Measurements from ENCODE around the gene SLC23A2.

DNA sequence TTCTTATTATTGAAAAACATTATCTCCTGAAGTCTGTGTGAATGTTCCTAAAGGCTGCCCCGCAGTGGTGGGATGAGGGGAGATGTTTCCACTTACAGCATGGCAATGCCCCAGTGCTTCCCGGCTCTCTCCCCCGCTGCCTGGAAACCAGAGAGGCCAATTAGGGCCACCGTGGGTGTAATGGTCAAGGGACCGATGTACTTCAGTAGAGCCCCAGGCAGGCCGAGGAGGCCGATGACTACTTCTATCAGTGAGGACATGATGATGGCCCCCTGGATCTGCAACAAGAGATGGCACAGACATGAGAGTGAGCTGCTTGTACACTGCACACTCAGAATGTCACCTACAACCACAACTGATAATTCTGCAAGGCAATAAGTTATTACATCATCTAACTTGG, 117.8 kb downstream of the SLC23A2 start:
- no peak for TF ChIP-seq EP300 (IDR thresholded peaks at IDR 0.05)
- no peak for TF ChIP-seq POLR2A (IDR thresholded peaks at IDR 0.05)
- TF ChIP-seq, protein P1, sequence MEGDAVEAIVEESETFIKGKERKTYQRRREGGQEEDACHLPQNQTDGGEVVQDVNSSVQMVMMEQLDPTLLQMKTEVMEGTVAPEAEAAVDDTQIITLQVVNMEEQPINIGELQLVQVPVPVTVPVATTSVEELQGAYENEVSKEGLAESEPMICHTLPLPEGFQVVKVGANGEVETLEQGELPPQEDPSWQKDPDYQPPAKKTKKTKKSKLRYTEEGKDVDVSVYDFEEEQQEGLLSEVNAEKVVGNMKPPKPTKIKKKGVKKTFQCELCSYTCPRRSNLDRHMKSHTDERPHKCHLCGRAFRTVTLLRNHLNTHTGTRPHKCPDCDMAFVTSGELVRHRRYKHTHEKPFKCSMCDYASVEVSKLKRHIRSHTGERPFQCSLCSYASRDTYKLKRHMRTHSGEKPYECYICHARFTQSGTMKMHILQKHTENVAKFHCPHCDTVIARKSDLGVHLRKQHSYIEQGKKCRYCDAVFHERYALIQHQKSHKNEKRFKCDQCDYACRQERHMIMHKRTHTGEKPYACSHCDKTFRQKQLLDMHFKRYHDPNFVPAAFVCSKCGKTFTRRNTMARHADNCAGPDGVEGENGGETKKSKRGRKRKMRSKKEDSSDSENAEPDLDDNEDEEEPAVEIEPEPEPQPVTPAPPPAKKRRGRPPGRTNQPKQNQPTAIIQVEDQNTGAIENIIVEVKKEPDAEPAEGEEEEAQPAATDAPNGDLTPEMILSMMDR (IDR thresholded peaks at IDR 0.05), result no peak
- no peak for TF ChIP-seq POLR2AphosphoS5 (IDR thresholded peaks at IDR 0.05)

Measured in suprapubic skin (tissue), 4 donors.